IMR-90 (cell line): ENCODE measurements around the gene SDF2L1. TPM values are rescaled to one million over a fixed set of nuclear protein-coding genes. Genes with fewer than 3 reads are reported as not detected.

Experiments used
- ATAC-seq: fragments of 200-7000 bp; cut with Tn5 transposase; 2 replicates; pipeline ENCODE4 v1.9.1; 2020; ENCODE audit warnings: low read depth, mild to moderate bottlenecking, moderate library complexity
- BruUV-seq: library from RNA; stranded (reverse); fragments of 400-500 nt; replicated peaks from 2 replicates; lab custom pipeline; 2021; lab: Mats Ljungman, UMichigan
- CTCF ChIA-PET: fragments of 300-600 bp; formaldehyde crosslinking; extraction: SDS; loops from one replicate; lab custom pipeline; 2021; ENCODE audit warnings: antibody characterized with exemption; lab: Yijun Ruan, JAX
- POLR2A ChIA-PET: fragments of 300-600 bp; sonication (Branson Sonifier 250); formaldehyde crosslinking; loops from one replicate; lab custom pipeline; 2022; ENCODE audit warnings: antibody characterized with exemption; ENCODE audit not compliant: unreplicated experiment; lab: Charles Lee
- DNase-seq: peaks from one replicate; pipeline ENCODE4 v3.0.0; 2013
- H2AFZ ChIP-seq: replicated peaks from 2 replicates; pipeline ENCODE3; 2013; ENCODE audit warnings: low read length, mild to moderate bottlenecking; ENCODE audit not compliant: poor library complexity
- H2AK5ac ChIP-seq: 2 replicates; pipeline ENCODE4 v1.6.1; 2013; ENCODE audit warnings: low read depth, low read length, inconsistent platforms
- H2AK9ac ChIP-seq: replicated peaks from 2 replicates; pipeline ENCODE3; 2013; ENCODE audit warnings: mild to moderate bottlenecking, low read depth, low read length, moderate library complexity; ENCODE audit not compliant: poor library complexity
- H2BK120ac ChIP-seq: 2 replicates; pipeline ENCODE4 v1.6.1; 2013; ENCODE audit warnings: low read depth, low read length, inconsistent platforms
- H2BK15ac ChIP-seq: 3 replicates; pipeline ENCODE4 v1.6.1; 2013; ENCODE audit warnings: low read depth, low read length, inconsistent platforms
- H2BK20ac ChIP-seq: 2 replicates; pipeline ENCODE4 v1.6.1; 2013; ENCODE audit warnings: low read depth, mild to moderate bottlenecking, inconsistent platforms, low read length, moderate library complexity
- H2BK5ac ChIP-seq: 2 replicates; pipeline ENCODE4 v1.6.1; 2013; ENCODE audit warnings: mild to moderate bottlenecking, low read depth, low read length, inconsistent platforms; ENCODE audit not compliant: poor library complexity, severe bottlenecking
- H3K14ac ChIP-seq: replicated peaks from 2 replicates; pipeline ENCODE4 v1.6.1; 2013; ENCODE audit warnings: low read depth, low read length, inconsistent platforms
- H3K18ac ChIP-seq: 2 replicates; pipeline ENCODE4 v1.6.1; 2013; ENCODE audit warnings: low read depth, low read length, control low read depth
- H3K23ac ChIP-seq: 2 replicates; pipeline ENCODE4 v1.6.1; 2013; ENCODE audit warnings: low read depth, low read length, inconsistent platforms
- H3K27ac ChIP-seq: 2 replicates; pipeline ENCODE4 v1.5.1; 2013; ENCODE audit warnings: mild to moderate bottlenecking, control low read depth, low read length; ENCODE audit not compliant: insufficient read depth
- H3K27me3 ChIP-seq: 2 replicates; pipeline ENCODE4 v1.6.1; 2013; ENCODE audit warnings: low read length; ENCODE audit not compliant: control insufficient read depth, insufficient read depth
- H3K36me3 ChIP-seq: 2 replicates; pipeline ENCODE4 v1.6.1; 2013; ENCODE audit warnings: low read length, mixed read lengths; ENCODE audit not compliant: control insufficient read depth, insufficient read depth
- H3K4ac ChIP-seq: 2 replicates; pipeline ENCODE4 v1.6.1; 2013; ENCODE audit warnings: low read depth, low read length, inconsistent platforms
- H3K4me1 ChIP-seq: 2 replicates; pipeline ENCODE4 v1.6.1; 2013; ENCODE audit warnings: low read length, mixed read lengths; ENCODE audit not compliant: control insufficient read depth, insufficient read depth
- H3K4me2 ChIP-seq: 2 replicates; pipeline ENCODE4 v1.6.1; 2013; ENCODE audit warnings: low read depth, mild to moderate bottlenecking, control low read depth, low read length, moderate library complexity
- H3K4me3 ChIP-seq: 2 replicates; pipeline ENCODE4 v1.5.1; 2013; ENCODE audit warnings: low read depth, mild to moderate bottlenecking, control low read depth, low read length, moderate library complexity; ENCODE audit not compliant: insufficient read depth
- H3K56ac ChIP-seq: 2 replicates; pipeline ENCODE4 v1.6.1; 2013; ENCODE audit warnings: low read length, inconsistent platforms; ENCODE audit not compliant: insufficient read depth; ENCODE audit errors: extremely low read depth
- H3K79me1 ChIP-seq, 2 experiments: 2 replicates each; pipeline ENCODE4 v1.6.1; 2013; ENCODE audit warnings: low read length in 2 of 2, inconsistent platforms in 1 of 2, low read depth in 1 of 2
- H3K9ac ChIP-seq: 2 replicates; pipeline ENCODE4 v1.6.1; 2013; ENCODE audit warnings: low read depth, low read length, control low read depth
- H3K9me1 ChIP-seq: 2 replicates; pipeline ENCODE4 v1.6.1; 2013; ENCODE audit warnings: low read length, inconsistent platforms; ENCODE audit not compliant: insufficient read depth
- H3K9me3 ChIP-seq: 2 replicates; pipeline ENCODE4 v1.6.1; 2013; ENCODE audit warnings: low read length; ENCODE audit not compliant: control insufficient read depth, insufficient read depth
- H4K20me1 ChIP-seq: 2 replicates; pipeline ENCODE4 v1.6.1; 2013; ENCODE audit warnings: low read length, inconsistent platforms; ENCODE audit not compliant: insufficient read depth
- H4K5ac ChIP-seq: 2 replicates; pipeline ENCODE4 v1.6.1; 2013; ENCODE audit warnings: mild to moderate bottlenecking, low read depth, low read length, control low read depth
- H4K8ac ChIP-seq, 2 experiments: 2 replicates each; pipeline ENCODE4 v1.6.1; 2013; ENCODE audit warnings: low read depth in 2 of 2, low read length in 2 of 2, control low read depth in 1 of 2, inconsistent platforms in 1 of 2
- H4K91ac ChIP-seq: 2 replicates; pipeline ENCODE4 v1.6.1; 2013; ENCODE audit warnings: low read depth, low read length, inconsistent platforms; ENCODE audit not compliant: insufficient read depth
- BHLHE40 ChIP-seq: fragments of 150-350 bp; IDR thresholded peaks from 2 replicates; pipeline ENCODE4 v1.6.1; 2016; ENCODE audit warnings: mild to moderate bottlenecking, low read depth, low read length
- CEBPB ChIP-seq: IDR thresholded peaks from 2 replicates; pipeline ENCODE4 v1.6.1; 2012; ENCODE audit warnings: low read depth, low read length, improper control_type of control experiment
- CHD1 ChIP-seq: IDR thresholded peaks from 2 replicates; pipeline ENCODE4 v1.6.1; 2012; ENCODE audit warnings: low read depth, low read length, improper control_type of control experiment
- FOS ChIP-seq: fragments of 150-350 bp; IDR thresholded peaks from 2 replicates; pipeline ENCODE4 v1.6.1; 2016; ENCODE audit warnings: low read depth, low read length
- MAFK ChIP-seq: IDR thresholded peaks from 2 replicates; pipeline ENCODE4 v1.6.1; 2012; ENCODE audit warnings: low read depth, low read length, improper control_type of control experiment
- MAZ ChIP-seq: IDR thresholded peaks from 2 replicates; pipeline ENCODE4 v1.6.1; 2012; ENCODE audit warnings: low read depth, mild to moderate bottlenecking, low read length, improper control_type of control experiment, moderate library complexity, borderline replicate concordance
- MXI1 ChIP-seq: IDR thresholded peaks from 2 replicates; pipeline ENCODE4 v1.6.1; 2012; ENCODE audit warnings: low read depth, mild to moderate bottlenecking, low read length, moderate library complexity, borderline replicate concordance
- NFE2L2 ChIP-seq: fragments of 150-350 bp; IDR thresholded peaks from 2 replicates; pipeline ENCODE4 v1.6.1; 2016; ENCODE audit warnings: low read depth, mild to moderate bottlenecking, low read length
- POLR2A ChIP-seq: IDR thresholded peaks from 2 replicates; pipeline ENCODE4 v1.6.1; 2012; ENCODE audit warnings: mild to moderate bottlenecking, low read depth, low read length
- RAD21 ChIP-seq: IDR thresholded peaks from 2 replicates; pipeline ENCODE4 v1.6.1; 2012; ENCODE audit warnings: low read length, improper control_type of control experiment
- RCOR1 ChIP-seq: IDR thresholded peaks from 2 replicates; pipeline ENCODE4 v1.6.1; 2012; ENCODE audit warnings: mild to moderate bottlenecking, low read length, improper control_type of control experiment; ENCODE audit not compliant: insufficient replicate concordance
- RFX5 ChIP-seq: IDR thresholded peaks from 2 replicates; pipeline ENCODE4 v1.8.0; 2012; ENCODE audit warnings: low read depth, mild to moderate bottlenecking, low read length, moderate library complexity
- SMC3 ChIP-seq: fragments of 150-350 bp; IDR thresholded peaks from 2 replicates; pipeline ENCODE4 v1.6.1; 2016; ENCODE audit warnings: low read depth, mild to moderate bottlenecking, antibody characterized with exemption, low read length, moderate library complexity
- WGBS, 2 experiments: methylation state at CpG; one replicate each; pipeline versions ENCODE4 v1.1.5 to v1.1.7; 2013; ENCODE audit warnings: missing lambda C conversion rate in 2 of 2; ENCODE audit not compliant: insufficient read length in 1 of 2; ENCODE audit errors: extremely low coverage in 2 of 2; 5-methylcytosine and 5-hydroxymethylcytosine counted together
- dilution Hi-C: fragments of 300-500 bp; cut with HindIII; formaldehyde crosslinking; loops from one replicate; pipeline ENCODE4 v1.14.3; 2018; ENCODE audit warnings: low sequenced_read_pairs; ENCODE audit not compliant: unreplicated experiment
- in situ Hi-C: fragments of 300-500 bp; cut with MboI; formaldehyde crosslinking; loops from 3 replicates; pipeline ENCODE4 v1.14.3; 2019; ENCODE audit warnings: low sequenced_read_pairs, inconsistent platforms, mixed read lengths
- intact Hi-C: fragments of 100-400 bp; cut with micrococcal nuclease; formaldehyde crosslinking; loops from 2 replicates; pipeline ENCODE4 v1.10.0; 2022
- polyA plus RNA-seq, 3 experiments: library from polyadenylated mRNA; depleted of rRNA; stranded (reverse); fragments of >200 nt; gene quantifications; 2 replicates each; pipeline ENCODE4 v1.2.3, GENCODE V29; 2012; ENCODE audit warnings: low replicate concordance in 1 of 3
- total RNA-seq: library from RNA; depleted of rRNA; stranded (reverse); fragments of >200 nt; gene quantifications from 2 replicates; pipeline ENCODE4 v1.2.3, GENCODE V29; 2012
- TF ChIP-seq, protein P1 (sequence below): fragments of 150-350 bp; IDR thresholded peaks from 2 replicates; pipeline ENCODE4 v1.6.1; 2017; ENCODE audit warnings: mild to moderate bottlenecking, antibody characterized with exemption, low read length, low read depth
- TF ChIP-seq, protein P2 (sequence below): conservative IDR thresholded peaks from 2 replicates; pipeline ENCODE4 v1.5.1; 2012; ENCODE audit warnings: mild to moderate bottlenecking, low read depth, low read length, improper control_type of control experiment
- TF ChIP-seq, protein P3 (sequence below): fragments of 150-350 bp; IDR thresholded peaks from 2 replicates; pipeline ENCODE4 v1.6.1; 2016; ENCODE audit warnings: low read depth, mild to moderate bottlenecking, low read length, moderate library complexity, borderline replicate concordance

Gene SDF2L1
- total and polyA plus RNA-seq, 2 of the 4 experiments (the other 2 are of a cell fraction): 18.8 to 51.1 TPM

DNA sequence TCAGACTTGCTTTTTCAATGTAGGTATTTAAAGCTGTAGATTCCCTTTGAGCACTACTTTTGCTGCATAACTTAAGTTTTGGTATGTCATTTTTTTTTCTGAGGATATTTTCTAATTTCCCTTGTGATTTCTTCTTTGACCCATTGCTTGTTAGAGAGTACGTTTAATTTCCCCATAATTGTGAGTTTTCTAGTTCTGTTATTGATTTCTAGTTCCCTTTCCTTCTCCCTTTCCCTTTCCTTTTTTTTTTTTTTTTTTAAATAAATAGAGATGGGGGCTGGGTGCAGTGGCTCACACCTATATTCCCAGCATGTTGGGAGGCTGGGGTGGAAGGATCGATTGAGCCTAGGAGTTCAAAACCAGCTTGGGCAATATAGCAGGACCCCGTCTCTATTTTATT, 43.8 kb upstream of the SDF2L1 start:
- Histone ChIP-seq H2AK5ac (no peak overlapping the region), H3K23ac (no peak overlapping the region), H3K79me1 (peaks cover 18 to 57% of the 10 kb centered on the region in 2 experiments), H4K20me1 (peaks cover 91% of the 10 kb centered on the region), H3K4me3 (no peak overlapping the region), H2BK20ac (no peak overlapping the region), H4K5ac (no peak overlapping the region), H2AFZ (no peak overlapping the region), H4K8ac (no peak overlapping the region), H2AK9ac (no peak overlapping the region), H2BK15ac (no peak overlapping the region), H3K4me1 (0 out of 2 replicates have a peak, but pooled peaks cover 1% of the 10 kb centered on the region), H3K4me2 (no peak overlapping the region), H3K9me3 (no peaks in the 10 kb centered on the region), H3K27ac (no peak overlapping the region), H4K91ac (no peak overlapping the region), H3K9ac (no peak overlapping the region), H3K9me1 (peaks cover 29% of the 10 kb centered on the region), H3K56ac (no peak overlapping the region), H2BK5ac (no peak overlapping the region), H3K36me3 (peaks cover 25% of the 10 kb centered on the region), H3K27me3 (no peaks in the 10 kb centered on the region), H3K14ac (no peak overlapping the region), H3K4ac (no peak overlapping the region), H3K18ac (no peak overlapping the region), H2BK120ac (no peak overlapping the region)
- WGBS, 2 experiments: no CpG with 5 or more reads among the region's 3 CpGs
- ChIA-PET POLR2A (no interaction called here), CTCF (no interaction called here)
- in situ Hi-C loops: no loop called here
- dilution Hi-C loops: no loop called here
- DNase-seq (no peak), ATAC-seq (no peak)
- BruUV-seq: no TSS peak
- intact Hi-C loops: no loop called here
- TF ChIP-seq, protein P1, sequence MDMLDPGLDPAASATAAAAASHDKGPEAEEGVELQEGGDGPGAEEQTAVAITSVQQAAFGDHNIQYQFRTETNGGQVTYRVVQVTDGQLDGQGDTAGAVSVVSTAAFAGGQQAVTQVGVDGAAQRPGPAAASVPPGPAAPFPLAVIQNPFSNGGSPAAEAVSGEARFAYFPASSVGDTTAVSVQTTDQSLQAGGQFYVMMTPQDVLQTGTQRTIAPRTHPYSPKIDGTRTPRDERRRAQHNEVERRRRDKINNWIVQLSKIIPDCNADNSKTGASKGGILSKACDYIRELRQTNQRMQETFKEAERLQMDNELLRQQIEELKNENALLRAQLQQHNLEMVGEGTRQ: no peak
- TF ChIP-seq RCOR1: no peak
- TF ChIP-seq BHLHE40: no peak
- TF ChIP-seq NFE2L2: no peak
- TF ChIP-seq FOS: no peak
- TF ChIP-seq CHD1: no peak
- no peak for TF ChIP-seq SMC3
- TF ChIP-seq MAFK: no peak
- no peak for TF ChIP-seq CEBPB
- TF ChIP-seq POLR2A: no peak
- TF ChIP-seq, protein P2, sequence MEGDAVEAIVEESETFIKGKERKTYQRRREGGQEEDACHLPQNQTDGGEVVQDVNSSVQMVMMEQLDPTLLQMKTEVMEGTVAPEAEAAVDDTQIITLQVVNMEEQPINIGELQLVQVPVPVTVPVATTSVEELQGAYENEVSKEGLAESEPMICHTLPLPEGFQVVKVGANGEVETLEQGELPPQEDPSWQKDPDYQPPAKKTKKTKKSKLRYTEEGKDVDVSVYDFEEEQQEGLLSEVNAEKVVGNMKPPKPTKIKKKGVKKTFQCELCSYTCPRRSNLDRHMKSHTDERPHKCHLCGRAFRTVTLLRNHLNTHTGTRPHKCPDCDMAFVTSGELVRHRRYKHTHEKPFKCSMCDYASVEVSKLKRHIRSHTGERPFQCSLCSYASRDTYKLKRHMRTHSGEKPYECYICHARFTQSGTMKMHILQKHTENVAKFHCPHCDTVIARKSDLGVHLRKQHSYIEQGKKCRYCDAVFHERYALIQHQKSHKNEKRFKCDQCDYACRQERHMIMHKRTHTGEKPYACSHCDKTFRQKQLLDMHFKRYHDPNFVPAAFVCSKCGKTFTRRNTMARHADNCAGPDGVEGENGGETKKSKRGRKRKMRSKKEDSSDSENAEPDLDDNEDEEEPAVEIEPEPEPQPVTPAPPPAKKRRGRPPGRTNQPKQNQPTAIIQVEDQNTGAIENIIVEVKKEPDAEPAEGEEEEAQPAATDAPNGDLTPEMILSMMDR: no peak
- no peak for TF ChIP-seq MAZ
- TF ChIP-seq, protein P3, sequence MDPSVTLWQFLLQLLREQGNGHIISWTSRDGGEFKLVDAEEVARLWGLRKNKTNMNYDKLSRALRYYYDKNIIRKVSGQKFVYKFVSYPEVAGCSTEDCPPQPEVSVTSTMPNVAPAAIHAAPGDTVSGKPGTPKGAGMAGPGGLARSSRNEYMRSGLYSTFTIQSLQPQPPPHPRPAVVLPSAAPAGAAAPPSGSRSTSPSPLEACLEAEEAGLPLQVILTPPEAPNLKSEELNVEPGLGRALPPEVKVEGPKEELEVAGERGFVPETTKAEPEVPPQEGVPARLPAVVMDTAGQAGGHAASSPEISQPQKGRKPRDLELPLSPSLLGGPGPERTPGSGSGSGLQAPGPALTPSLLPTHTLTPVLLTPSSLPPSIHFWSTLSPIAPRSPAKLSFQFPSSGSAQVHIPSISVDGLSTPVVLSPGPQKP: no peak
- TF ChIP-seq RFX5: no peak
- no peak for TF ChIP-seq MXI1
- no peak for TF ChIP-seq RAD21
